Left lobe of liver (tissue), 2 donors: ENCODE results near the gene ACYP1. TPM values are rescaled to one million over a fixed set of nuclear protein-coding genes. Genes with fewer than 3 reads are reported as not detected.

Experiments used
- ATAC-seq: fragments of 200-7000 bp; cut with Tn5 transposase; one replicate; pipeline ENCODE4 v1.9.1; 2020; ENCODE audit warnings: mild to moderate bottlenecking, moderate library complexity
- DNase-seq: peaks from one replicate; pipeline ENCODE4 v3.0.0-alpha.2; 2020; ENCODE audit warnings: low spot score
- total RNA-seq: library from RNA; stranded (reverse); gene quantifications from one replicate; pipeline ENCODE4 v1.2.1, GENCODE V29; 2021
- donor health status: DM: no; HTN: no; CAD: no; lungs with moderate emphysema.
- donor health status: DM: no; HTN: yes; CAD: no.

The ACYP1 gene
- total RNA-seq, 1 donor from 2014 or later: 3.2 TPM

DNA sequence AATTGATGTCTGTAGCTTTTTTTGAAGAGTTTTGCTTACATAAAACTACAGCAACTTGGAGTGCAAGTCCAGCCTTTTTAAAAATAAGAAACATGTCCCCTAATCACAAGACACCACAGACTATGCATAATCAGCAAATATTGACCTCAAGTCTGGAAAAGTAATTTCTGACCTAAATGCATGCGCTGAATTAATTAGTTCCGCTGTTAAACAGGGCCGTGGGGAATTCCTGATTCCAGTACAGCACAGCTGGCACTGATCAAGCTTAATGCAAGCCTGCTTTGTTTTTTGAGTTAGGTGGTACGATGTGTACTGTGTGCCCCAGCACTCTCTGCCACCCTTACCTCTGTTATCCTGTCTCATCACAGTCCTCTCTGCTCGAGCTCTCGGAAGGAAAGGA lies 21.8 kb downstream of the ACYP1 start:
- ATAC-seq: peak; percentile 53
- DNase-seq: no peak

- ATAC-seq (peak; percentile 96), DNase-seq (no peak)
Measured at GRCh38 chr14:75041613-75042012, 22.2 kb downstream of the ACYP1 start.

DNA sequence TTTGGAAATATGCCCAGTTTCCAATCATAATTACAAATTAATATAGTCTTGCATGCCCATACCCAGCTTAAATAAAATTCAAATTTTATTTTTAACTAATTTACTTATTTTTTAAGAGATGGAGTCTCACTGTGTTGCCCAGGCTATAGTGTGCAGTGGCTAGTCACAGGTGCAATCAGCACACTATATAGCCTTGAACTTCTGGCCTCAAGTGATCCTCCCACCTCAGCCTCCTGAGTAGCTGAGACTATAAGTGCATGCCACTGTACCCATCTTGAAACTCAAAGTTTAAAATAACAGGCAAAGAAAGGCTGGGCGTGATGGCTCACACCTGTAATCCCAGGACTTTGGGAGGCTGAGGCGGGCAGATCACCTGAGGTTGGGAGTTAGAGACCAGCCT lies 22.9 kb downstream of the ACYP1 start:
- DNase-seq: no peak
- ATAC-seq: no peak

- ATAC-seq: no peak
- DNase-seq: no peak
Measured at GRCh38 chr14:75040507-75040906, 23.3 kb downstream of the ACYP1 start.

DNA sequence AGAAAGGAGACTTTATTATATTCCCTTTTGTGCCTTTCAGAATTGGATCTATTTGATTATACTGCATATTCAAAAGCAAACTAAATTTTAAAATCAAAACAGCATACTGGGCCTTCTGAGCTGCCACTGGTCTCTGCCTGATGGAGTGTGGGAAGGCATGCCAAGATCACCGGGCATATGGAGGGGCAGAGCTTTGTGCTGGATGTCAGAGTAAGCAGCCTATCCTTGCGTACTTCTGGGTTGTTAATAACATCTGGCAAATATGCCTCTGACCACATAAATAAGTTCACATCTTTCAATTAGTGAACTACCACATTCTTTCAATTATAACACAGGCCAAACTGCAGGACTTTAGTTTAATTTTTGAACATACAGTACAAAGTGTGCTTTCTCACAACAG lies 30.9 kb downstream of the ACYP1 start:
- DNase-seq (no peak), ATAC-seq (no peak)

- DNase-seq: no peak
- ATAC-seq: no peak
Measured at GRCh38 chr14:75030147-75030546, 33.7 kb downstream of the ACYP1 start.

GRCh38 chr14:75025876-75026275 lies 37.9 kb downstream of the ACYP1 start:
- ATAC-seq (no peak), DNase-seq (no peak)

GRCh38 chr14:75025082-75025481 lies 38.7 kb downstream of the ACYP1 start:
- DNase-seq (no peak), ATAC-seq (peak; percentile 27)

- no peak for ATAC-seq
Measured at GRCh38 chr14:75023108-75023507, 40.7 kb downstream of the ACYP1 start.

DNA sequence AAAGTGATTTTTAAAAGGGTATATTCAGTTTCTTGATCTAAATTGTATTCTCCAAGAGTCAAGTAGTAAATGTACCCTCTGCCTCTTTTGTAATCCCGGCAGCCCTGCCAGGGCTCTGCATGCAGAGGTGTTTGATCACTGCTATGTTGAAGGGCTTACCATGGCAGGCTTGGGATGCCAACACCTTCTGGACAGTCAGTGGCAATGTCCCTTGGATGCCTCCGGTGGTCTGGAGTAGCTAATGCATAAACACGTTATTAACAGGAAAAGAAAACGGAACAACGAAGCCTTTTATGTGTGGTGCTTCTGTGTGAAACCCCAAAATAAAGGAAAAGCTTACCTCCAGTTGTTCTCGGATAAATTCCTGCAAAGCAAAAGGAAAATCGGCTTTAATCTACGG lies 41.2 kb downstream of the ACYP1 start:
- ATAC-seq (peak; percentile 73), DNase-seq (no peak)

More at GRCh38 chr14:75023108-75023507, 40.7 kb downstream of the ACYP1 start:
- no peak for DNase-seq

GRCh38 chr14:75018694-75019093 lies 45.1 kb downstream of the ACYP1 start:
- ATAC-seq: peak; percentile 24
- no peak for DNase-seq

- ATAC-seq (no peak), DNase-seq (no peak)
Measured at GRCh38 chr14:75016815-75017214, 47.0 kb downstream of the ACYP1 start.

- DNase-seq (no peak), ATAC-seq (no peak)
Measured at GRCh38 chr14:75015496-75015895, 48.3 kb downstream of the ACYP1 start.

- ATAC-seq (no peak), DNase-seq (no peak)
Measured at GRCh38 chr14:75013290-75013689, 50.5 kb downstream of the ACYP1 start.

DNA sequence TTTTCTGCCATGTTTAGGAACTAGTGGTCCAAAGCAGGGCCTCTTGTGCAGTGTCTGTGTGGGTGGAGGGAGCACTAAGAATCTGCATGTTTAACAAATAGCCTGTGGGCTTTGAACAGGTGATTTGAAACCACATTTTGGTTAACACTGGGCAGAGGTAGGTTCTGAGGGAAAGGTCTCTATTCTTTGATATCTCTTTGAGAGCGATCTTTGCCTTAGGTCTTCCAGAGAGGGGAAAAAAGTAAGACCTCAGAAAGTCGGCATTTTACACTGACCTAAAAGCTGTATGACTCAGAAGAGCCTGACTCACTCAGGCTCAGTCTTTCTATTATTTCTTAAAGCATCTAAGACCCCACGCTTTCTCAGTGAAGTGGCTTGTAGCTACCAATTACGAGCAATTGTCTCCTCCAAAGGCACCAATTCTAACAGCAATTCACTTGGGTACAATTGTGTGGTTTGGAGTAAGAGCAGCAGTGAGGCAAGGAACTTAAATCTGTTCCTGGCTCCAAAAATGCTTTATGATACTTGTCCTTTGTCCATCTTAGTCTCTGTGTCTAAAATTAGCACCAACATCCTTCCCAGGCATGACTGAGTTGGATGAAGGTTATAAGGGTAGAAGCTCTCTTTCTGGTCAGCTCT lies 52.3 kb downstream of the ACYP1 start:
- DNase-seq (no peak), ATAC-seq (no peak)

DNA sequence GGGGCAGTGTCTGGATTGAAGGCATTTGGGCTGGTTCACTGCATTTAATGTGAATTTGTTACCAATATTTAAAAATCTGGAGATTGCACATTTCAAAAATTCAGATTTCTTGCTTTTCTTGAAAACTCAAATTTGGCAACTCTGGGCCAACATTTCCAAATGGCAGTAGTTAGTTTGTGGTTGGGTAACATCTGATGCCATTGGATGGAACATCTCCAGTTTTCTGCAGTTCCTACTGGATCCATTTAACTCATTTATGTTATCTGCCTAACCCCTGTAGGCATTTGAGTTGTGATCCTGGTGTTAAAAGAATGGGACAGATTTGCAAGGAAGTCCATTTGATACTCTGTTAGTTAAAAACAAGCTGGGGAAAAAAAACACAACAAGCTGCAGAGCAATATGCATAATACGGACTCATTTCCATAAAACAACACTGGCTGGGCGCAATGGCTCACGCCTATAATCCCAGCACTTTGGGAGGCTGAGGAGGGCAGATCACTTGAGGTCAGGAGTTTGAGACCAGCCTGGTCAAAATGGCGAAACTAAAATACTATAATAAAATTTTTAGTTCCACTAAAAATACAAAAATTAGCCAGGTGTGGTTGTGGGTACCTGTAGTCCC lies 53.2 kb downstream of the ACYP1 start:
- peak; percentile 59 for ATAC-seq
- DNase-seq: no peak

GRCh38 chr14:75009176-75009575 lies 54.6 kb downstream of the ACYP1 start:
- ATAC-seq: no peak

GRCh38 chr14:75005357-75005756 lies 58.5 kb downstream of the ACYP1 start:
- DNase-seq (no peak), ATAC-seq (no peak)

More at GRCh38 chr14:75009176-75009575, 54.6 kb downstream of the ACYP1 start:
- no peak for DNase-seq

DNA sequence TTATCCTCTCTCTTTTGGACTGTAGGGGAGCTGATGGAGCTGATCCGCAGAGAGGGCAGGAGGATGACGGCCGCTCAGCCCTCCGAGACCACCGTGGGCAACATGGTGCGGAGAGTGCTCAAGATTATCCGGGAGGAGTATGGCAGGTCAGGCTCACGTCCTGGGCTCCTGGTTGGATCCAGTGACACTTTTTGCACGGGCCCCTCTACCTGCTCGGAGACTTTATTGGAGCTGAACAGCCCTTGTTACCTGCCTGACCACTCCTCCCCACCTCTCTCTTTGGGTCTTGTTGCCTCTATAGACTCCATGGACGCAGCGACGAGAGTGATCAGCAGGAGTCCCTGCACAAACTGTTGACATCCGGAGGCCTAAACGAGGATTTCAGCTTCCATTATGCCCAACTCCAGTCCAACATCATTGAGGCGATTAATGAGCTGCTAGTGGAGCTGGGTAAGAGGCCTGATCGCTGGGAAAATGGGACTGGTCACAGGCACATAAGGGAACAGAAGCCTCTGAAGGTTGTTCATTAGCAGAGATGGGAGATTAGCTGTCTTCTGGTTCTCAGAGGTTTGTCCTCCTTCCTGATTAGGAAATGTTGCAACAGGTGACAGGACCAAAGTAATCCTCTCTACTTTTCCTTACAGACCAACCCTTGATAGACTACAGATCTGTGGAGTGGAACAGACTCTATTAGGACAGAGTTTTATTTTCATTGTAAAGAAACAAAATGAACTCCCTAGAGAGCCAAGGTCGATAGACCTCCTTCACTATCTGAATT lies 60.4 kb downstream of the ACYP1 start:
- ATAC-seq (peak; percentile 1), DNase-seq (no peak)
